Neural progenitor cell (in vitro differentiated cells): ENCODE data around the gene OTOGL.

Experiments
- CTCF ChIP-seq: fragments of 200-600 bp; sonication (generic); IDR thresholded peaks from 2 replicates; pipeline ENCODE4 v1.5.1; 2017; ENCODE audit warnings: antibody characterized with exemption, mild to moderate bottlenecking
- EZH2 ChIP-seq: fragments of 200-600 bp; sonication (generic); IDR thresholded peaks from 2 replicates; pipeline ENCODE4 v1.6.1; 2017; ENCODE audit warnings: antibody characterized with exemption, mild to moderate bottlenecking, moderate library complexity
- EZH2phosphoT487 ChIP-seq: fragments of 200-600 bp; sonication (generic); IDR thresholded peaks from 2 replicates; pipeline ENCODE4 v1.6.1; 2017; ENCODE audit warnings: antibody characterized with exemption

- TF ChIP-seq CTCF (no peak), EZH2phosphoT487 (no peak), EZH2 (no peak)
Observed at GRCh38 chr12:80101126-80101525, 1.8 kb downstream of the OTOGL start.
